Measurements from ENCODE around the gene MYCN. TPM values are rescaled to one million over a fixed set of nuclear protein-coding genes. Genes with fewer than 3 reads are reported as not detected.

The MYCN gene
- total and polyA plus RNA-seq, 2 of the 4 experiments (the other 2 are of a cell fraction), result not detected

DNA sequence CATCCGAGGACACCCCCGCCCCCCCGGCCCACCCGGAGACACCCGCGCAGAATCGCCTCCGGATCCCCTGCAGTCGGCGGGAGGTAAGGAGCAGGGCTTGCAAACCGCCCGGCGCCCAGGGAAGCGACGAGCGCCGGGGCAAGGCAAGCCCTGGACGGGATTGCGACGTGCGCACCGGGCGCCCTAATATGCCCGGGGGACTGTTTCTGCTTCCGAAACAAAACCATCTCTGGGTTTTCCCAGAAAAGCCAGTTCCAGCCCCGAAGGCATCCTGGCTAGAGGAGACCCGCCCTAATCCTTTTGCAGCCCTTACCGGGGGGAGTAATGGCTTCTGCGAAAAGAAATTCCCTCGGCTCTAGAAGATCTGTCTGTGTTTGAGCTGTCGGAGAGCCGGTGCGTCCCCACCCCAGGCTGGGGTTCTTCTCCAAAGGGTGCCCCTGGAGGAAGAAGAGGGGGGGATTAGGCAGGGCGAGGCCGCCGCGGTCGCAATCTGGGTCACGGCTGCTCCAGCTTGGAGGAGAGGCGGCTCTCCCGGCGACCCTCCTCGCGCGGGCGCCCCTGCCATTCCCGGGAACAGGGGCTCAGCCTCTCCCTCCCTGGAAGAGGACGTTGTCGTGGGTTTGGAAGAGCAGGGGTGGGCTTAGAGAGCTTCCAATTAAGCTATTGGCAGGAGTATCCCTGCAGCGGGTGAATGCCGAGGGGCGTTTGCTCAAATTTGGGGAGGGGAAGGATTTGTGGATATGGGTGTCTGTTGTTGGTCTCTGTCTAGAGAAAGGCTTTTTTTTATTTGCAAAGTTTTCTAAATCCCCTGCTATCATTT is 521 bp downstream of the MYCN start:
- Histone ChIP-seq H2AK9ac (replicated peaks; ENCODE audit: low read depth, low read length, poor library complexity) (no peak overlapping the region), H3K9me3 (ENCODE audit: control insufficient read depth, insufficient read depth, low read length) (no peaks in the 10 kb centered on the region), H3K79me1 (ENCODE audit: low read depth in 1 of 2, low read length in 2 of 2) (no peaks in the 10 kb centered on the region), H2BK5ac (ENCODE audit: low read depth, low read length, poor library complexity, severe bottlenecking) (no peak overlapping the region), H3K27ac (ENCODE audit: insufficient read depth, low read length) (no peak overlapping the region), H4K5ac (ENCODE audit: low read depth, low read length) (no peak overlapping the region), H3K23ac (ENCODE audit: low read depth, low read length) (no peak overlapping the region), H3K56ac (ENCODE audit: extremely low read depth, insufficient read depth, low read length) (no peak overlapping the region), H3K4me2 (ENCODE audit: low read depth, low read length) (no peak overlapping the region), H3K27me3 (ENCODE audit: control insufficient read depth, insufficient read depth, low read length) (peaks cover 33% of the 10 kb centered on the region; the same call in 1 of the 2 replicates), H4K91ac (ENCODE audit: insufficient read depth, low read depth, low read length) (no peak overlapping the region), H3K4me3 (ENCODE audit: insufficient read depth, low read depth, low read length) (no peak overlapping the region), H3K18ac (ENCODE audit: low read depth, low read length) (no peak overlapping the region), H2BK120ac (ENCODE audit: low read depth, low read length) (no peak overlapping the region), H4K8ac (ENCODE audit: low read depth in 2 of 2, low read length in 2 of 2) (no peak overlapping the region), H3K9ac (ENCODE audit: low read depth, low read length) (no peak overlapping the region), H2BK20ac (ENCODE audit: low read depth, low read length) (no peak overlapping the region), H2AK5ac (ENCODE audit: low read depth, low read length) (no peak overlapping the region), H3K4me1 (ENCODE audit: control insufficient read depth, insufficient read depth, low read length) (no peaks in the 10 kb centered on the region), H3K14ac (replicated peaks; ENCODE audit: low read depth, low read length) (no peak overlapping the region), H3K36me3 (ENCODE audit: control insufficient read depth, insufficient read depth, low read length) (no peaks in the 10 kb centered on the region), H2BK15ac (ENCODE audit: low read depth, low read length) (no peak overlapping the region), H2AFZ (replicated peaks; ENCODE audit: low read length, poor library complexity) (no peak overlapping the region), H3K9me1 (ENCODE audit: insufficient read depth, low read length) (no peaks in the 10 kb centered on the region), H3K4ac (ENCODE audit: low read depth, low read length) (no peak overlapping the region), H4K20me1 (ENCODE audit: insufficient read depth, low read length) (no peaks in the 10 kb centered on the region)
- intact Hi-C loops (cut with micrococcal nuclease), result loop anchor here (2.0 kb wide), 1 partner anchor 816 kb away; no protein-coding TSS in a partner anchor
- ATAC-seq (ENCODE audit: low read depth) (no peak), DNase-seq (no peak)
- in situ Hi-C loops (cut with MboI; ENCODE audit: low sequenced_read_pairs), result no loop called here
- CTCF ChIA-PET, result no interaction called here
- 2% methylated on average over 11 of the region's 52 CpGs; no CpG with 5 or more reads in 1 of the 2 experiments for WGBS, 2 experiments (ENCODE audit: extremely low coverage in 2 of 2, insufficient read length in 1 of 2)
- POLR2A ChIA-PET (ENCODE audit: unreplicated experiment), result no interaction called here
- BruUV-seq (replicated peaks), result no TSS peak
- dilution Hi-C loops (cut with HindIII; ENCODE audit: low sequenced_read_pairs, unreplicated experiment), result no loop called here
- TF ChIP-seq FOS (IDR thresholded peaks at IDR 0.05; ENCODE audit: low read depth, low read length) (no peak), CHD1 (IDR thresholded peaks at IDR 0.05; ENCODE audit: low read depth, low read length) (no peak), BHLHE40 (IDR thresholded peaks at IDR 0.05; ENCODE audit: low read depth, low read length) (no peak), MXI1 (IDR thresholded peaks at IDR 0.05; ENCODE audit: borderline replicate concordance, low read depth, low read length) (no peak), MAFK (IDR thresholded peaks at IDR 0.05; ENCODE audit: low read depth, low read length) (no peak), RAD21 (IDR thresholded peaks at IDR 0.05; ENCODE audit: low read length) (no peak), SMC3 (IDR thresholded peaks at IDR 0.05; ENCODE audit: low read depth, low read length) (no peak), RFX5 (IDR thresholded peaks at IDR 0.05; ENCODE audit: low read depth, low read length) (no peak), CEBPB (IDR thresholded peaks at IDR 0.05; ENCODE audit: low read depth, low read length) (no peak), POLR2A (IDR thresholded peaks at IDR 0.05; ENCODE audit: low read depth, low read length) (no peak), NFE2L2 (IDR thresholded peaks at IDR 0.05; ENCODE audit: low read depth, low read length) (no peak), MAZ (IDR thresholded peaks at IDR 0.05; ENCODE audit: borderline replicate concordance, low read depth, low read length) (no peak)
- TF ChIP-seq, protein P1, sequence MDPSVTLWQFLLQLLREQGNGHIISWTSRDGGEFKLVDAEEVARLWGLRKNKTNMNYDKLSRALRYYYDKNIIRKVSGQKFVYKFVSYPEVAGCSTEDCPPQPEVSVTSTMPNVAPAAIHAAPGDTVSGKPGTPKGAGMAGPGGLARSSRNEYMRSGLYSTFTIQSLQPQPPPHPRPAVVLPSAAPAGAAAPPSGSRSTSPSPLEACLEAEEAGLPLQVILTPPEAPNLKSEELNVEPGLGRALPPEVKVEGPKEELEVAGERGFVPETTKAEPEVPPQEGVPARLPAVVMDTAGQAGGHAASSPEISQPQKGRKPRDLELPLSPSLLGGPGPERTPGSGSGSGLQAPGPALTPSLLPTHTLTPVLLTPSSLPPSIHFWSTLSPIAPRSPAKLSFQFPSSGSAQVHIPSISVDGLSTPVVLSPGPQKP (IDR thresholded peaks at IDR 0.05; ENCODE audit: borderline replicate concordance, low read depth, low read length), result no peak
- TF ChIP-seq, protein P2, sequence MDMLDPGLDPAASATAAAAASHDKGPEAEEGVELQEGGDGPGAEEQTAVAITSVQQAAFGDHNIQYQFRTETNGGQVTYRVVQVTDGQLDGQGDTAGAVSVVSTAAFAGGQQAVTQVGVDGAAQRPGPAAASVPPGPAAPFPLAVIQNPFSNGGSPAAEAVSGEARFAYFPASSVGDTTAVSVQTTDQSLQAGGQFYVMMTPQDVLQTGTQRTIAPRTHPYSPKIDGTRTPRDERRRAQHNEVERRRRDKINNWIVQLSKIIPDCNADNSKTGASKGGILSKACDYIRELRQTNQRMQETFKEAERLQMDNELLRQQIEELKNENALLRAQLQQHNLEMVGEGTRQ (IDR thresholded peaks at IDR 0.05; ENCODE audit: low read depth, low read length), result no peak
- TF ChIP-seq, protein P3, sequence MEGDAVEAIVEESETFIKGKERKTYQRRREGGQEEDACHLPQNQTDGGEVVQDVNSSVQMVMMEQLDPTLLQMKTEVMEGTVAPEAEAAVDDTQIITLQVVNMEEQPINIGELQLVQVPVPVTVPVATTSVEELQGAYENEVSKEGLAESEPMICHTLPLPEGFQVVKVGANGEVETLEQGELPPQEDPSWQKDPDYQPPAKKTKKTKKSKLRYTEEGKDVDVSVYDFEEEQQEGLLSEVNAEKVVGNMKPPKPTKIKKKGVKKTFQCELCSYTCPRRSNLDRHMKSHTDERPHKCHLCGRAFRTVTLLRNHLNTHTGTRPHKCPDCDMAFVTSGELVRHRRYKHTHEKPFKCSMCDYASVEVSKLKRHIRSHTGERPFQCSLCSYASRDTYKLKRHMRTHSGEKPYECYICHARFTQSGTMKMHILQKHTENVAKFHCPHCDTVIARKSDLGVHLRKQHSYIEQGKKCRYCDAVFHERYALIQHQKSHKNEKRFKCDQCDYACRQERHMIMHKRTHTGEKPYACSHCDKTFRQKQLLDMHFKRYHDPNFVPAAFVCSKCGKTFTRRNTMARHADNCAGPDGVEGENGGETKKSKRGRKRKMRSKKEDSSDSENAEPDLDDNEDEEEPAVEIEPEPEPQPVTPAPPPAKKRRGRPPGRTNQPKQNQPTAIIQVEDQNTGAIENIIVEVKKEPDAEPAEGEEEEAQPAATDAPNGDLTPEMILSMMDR (conservative IDR thresholded peaks at IDR 0.05; ENCODE audit: low read depth, low read length), result no peak
